GM18519 (cell line): ENCODE data around the gene ART4.

Experiments
- ATAC-seq: cut with Tn5 transposase; IDR thresholded peaks from one replicate; pipeline ENCODE4 v1.9.1; 2021; ENCODE audit warnings: mild to moderate bottlenecking, moderate library complexity; ENCODE audit not compliant: unreplicated experiment, low FRiP score

The ART4 gene

DNA sequence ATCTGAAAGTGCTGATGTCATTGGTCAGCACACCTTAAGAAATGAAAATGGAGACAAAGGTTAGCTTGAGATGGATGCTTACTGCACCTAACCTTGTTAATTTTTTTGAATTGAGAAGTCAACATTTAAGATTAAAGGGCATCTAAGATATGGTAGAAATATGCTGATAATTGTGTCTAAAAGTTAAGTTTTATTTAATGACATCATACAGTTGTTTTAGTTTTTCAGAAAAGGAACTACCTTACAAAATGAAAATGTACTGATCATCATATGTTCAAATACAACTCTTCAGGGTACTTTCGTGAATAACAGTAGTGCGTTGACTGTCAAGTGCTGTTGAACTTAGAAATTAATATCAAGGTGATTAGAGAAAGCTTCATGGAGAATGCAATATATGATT, 31.8 kb downstream of the ART4 start:
- no peak for ATAC-seq

- ATAC-seq = no peak
Measured at GRCh38 chr12:14810953-14811483, 32.3 kb downstream of the ART4 start.

GRCh38 chr12:14810167-14810952, 33.0 kb downstream of the ART4 start:
- no peak for ATAC-seq

DNA sequence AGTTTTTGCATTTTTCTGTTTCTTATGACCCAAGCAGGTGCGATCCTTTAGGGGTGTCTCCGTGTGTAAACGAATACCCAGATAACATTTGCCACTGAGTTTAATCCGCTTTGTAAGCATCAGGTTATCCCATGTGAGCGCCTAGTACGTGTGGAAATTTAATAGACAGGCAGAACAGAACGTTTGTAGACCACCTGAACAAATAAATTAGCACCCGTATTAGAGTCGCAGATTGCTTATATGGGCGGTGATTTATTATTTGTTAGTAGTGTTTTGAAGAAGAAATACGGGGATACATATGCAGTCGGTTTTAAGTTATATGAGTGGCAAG, 39.5 kb downstream of the ART4 start:
- peak; percentile 7 for ATAC-seq

DNA sequence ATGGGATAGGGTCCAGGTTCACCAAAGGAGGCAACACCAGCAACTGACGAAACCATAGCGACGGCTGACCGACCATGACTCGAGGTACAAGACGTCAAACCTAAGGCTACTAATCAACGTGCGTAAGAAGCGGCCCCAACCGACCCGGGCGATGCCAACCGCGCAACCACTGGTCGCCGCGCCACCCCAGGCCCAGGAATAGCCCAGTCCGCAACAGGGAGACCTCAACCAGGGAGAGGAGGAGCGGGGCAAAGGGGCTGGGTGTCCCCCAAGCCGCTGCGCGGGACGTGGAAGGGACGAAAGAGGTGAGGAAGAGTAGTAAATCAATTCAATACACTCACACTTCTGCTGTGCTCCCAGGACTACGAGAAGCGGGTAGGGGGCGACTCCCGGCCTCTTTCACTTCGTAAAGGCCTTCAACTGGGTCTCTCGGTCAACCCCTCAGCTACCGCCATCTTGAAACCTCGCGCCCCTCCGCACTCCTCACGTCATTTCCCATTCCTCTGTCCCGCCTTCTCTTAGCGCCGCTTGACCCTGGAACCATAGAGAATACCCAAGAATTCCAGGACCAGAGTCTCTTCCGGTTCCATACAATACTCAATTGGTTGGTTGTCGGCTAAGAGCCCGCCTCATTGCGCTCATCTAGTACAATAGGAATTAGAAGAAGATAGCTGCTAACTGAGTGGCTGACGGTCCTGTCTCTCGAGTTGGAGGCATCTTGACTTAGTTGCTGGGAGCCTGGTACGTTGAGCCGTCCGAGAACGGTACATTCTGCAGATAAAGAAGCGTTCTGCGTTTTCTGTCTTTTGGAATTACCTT, 40.1 kb downstream of the ART4 start, which contains the start of the genes C12orf60 and WBP11:
Gene C12orf60 (plus strand): TSS at position 660 of the 819 bp plus-strand sequence. CDS start 19,266 bp downstream, outside the sequence.
Gene WBP11 (minus strand): TSS at position 468 of the 819 bp plus-strand sequence. CDS start 2,095 bp downstream, outside the sequence.
- ATAC-seq = peak; percentile 100

DNA sequence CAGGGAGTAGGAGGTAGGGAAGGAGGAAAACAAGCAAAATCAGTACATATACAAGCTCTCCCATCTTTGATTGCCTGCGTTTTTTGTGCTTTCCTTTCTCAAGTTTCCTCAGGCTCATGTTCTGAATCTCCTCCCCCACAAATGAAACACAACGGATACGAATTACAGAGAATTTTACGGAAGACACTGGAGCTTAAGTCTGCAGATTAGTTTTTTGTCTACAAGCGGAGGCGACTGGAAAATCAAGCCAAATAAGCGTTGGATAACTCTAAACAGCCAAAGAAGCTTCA, 40.7 kb downstream of the ART4 start:
- ATAC-seq = no peak

GRCh38 chr12:14802247-14802646, 41.1 kb downstream of the ART4 start:
- no peak for ATAC-seq

- no peak for ATAC-seq
Measured at GRCh38 chr12:14795028-14795448, 48.3 kb downstream of the ART4 start.

- ATAC-seq = no peak
Measured at GRCh38 chr12:14785568-14785967, 57.8 kb downstream of the ART4 start.

DNA sequence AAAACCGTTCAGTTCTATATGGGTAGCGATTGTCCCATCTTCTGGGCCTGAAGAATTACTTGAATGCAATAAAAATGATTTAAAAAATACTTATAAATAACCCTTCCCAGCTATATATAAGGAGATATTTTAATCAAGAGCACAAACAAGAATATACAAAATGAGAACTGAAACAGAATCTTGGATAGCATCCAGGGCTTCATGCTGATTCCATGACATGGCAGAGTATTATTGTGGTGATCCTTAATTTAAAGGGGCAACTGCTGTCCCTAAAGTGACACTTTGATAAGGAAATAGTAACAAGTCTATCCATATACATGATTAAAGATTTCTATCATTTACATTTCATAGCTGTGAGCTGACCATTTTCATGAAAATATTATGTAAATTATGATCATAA, 58.9 kb downstream of the ART4 start:
- no peak for ATAC-seq

- ATAC-seq = no peak
Measured at GRCh38 chr12:14782756-14783155, 60.6 kb downstream of the ART4 start.

GRCh38 chr12:14781563-14781962, 61.8 kb downstream of the ART4 start:
- no peak for ATAC-seq

- no peak for ATAC-seq
Measured at GRCh38 chr12:14780859-14781258, 62.5 kb downstream of the ART4 start.

- no peak for ATAC-seq
Measured at GRCh38 chr12:14779834-14780233, 63.5 kb downstream of the ART4 start.

DNA sequence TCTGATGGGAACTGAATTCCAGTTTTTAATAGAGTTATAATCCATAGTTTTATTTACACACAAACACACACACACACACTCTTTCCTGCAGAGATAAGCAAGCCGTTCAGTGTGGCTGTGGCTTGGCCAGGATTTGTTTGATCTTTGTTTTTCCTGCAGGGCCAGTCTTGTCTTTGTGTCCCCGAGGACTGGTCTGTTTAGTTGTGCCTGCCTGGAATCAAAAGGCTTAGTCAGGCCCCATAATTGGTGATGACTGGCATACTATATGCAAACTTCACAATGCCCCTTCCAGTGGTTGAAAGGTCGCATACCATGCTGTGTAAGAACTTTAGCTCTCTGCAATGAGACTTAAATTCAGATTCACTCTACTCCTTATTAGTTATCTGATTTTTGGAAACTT, 66.1 kb downstream of the ART4 start:
- no peak for ATAC-seq

- ATAC-seq = no peak
Measured at GRCh38 chr12:14776236-14776961, 66.9 kb downstream of the ART4 start.

GRCh38 chr12:14775636-14775980, 67.7 kb downstream of the ART4 start:
- ATAC-seq = no peak
